ENCODE results near the gene HPS1. TPM values are rescaled to one million over a fixed set of nuclear protein-coding genes. Genes with fewer than 3 reads are reported as not detected.

HPS1 gene
- total RNA-seq, 1 experiment from 2014 or later = 38.6 TPM

DNA sequence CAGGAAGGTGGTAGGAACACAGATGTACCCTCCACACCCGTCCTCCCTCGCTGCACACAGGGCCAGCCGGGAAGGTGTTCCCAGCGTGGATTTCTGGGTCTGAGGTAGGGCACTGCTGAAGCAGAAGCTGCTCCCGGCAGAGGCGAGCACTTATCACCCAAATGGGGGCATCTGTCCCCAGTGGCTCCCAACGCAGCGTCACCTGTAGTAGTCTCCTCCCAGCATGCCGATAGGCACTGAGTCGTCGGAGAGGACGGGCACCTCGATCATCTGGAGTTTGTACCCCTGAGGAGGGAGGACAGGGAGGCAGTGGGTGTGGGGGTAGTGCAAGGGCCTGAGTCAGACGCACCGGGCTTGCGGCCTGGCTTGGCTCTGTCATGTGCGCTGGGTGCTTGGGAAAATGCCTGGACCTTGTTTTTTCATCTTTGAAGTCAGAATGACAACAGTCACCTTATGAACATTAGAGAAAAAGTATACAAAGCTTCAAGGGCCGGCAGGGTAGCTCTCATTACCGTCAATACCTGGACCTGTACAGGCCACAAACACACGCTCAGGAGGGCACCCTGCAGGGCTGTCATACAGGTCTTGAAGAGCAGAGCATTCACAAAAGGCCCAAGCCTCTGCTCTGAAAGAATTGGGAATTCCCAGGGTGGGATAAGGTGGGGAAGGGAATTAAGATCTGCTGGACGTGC is 28.6 kb downstream of the HPS1 start:
- H3K36me3 ChIP-seq = peaks cover 36% of the 10 kb centered on the region
- peak in 1 of 2 experiments; percentile 34 for DNase-seq (ENCODE audit: low read depth in 1 of 2, low spot score in 2 of 2)
- H3K4me1 ChIP-seq (replicated peaks) = peaks cover 17% of the 10 kb centered on the region
- H3K9me3 ChIP-seq (replicated peaks) = no peaks in the 10 kb centered on the region
- no peak overlapping the region for H3K27ac ChIP-seq
- H3K4me3 ChIP-seq = no peak overlapping the region
- no peaks in the 10 kb centered on the region for H3K27me3 ChIP-seq (replicated peaks)

GRCh38 chr10:98417481-98417959 is 29.2 kb downstream of the HPS1 start:
- Histone ChIP-seq H3K27me3 (replicated peaks) (no peaks in the 10 kb centered on the region), H3K9me3 (replicated peaks) (no peaks in the 10 kb centered on the region), H3K27ac (no peak overlapping the region), H3K4me3 (no peak overlapping the region), H3K4me1 (replicated peaks) (peaks cover 17% of the 10 kb centered on the region), H3K36me3 (peaks cover 31% of the 10 kb centered on the region)
- DNase-seq (ENCODE audit: low read depth in 1 of 2, low spot score in 2 of 2) = peak in 1 of 2 experiments; percentile 37

- H3K4me1 ChIP-seq (replicated peaks) = peaks cover 17% of the 10 kb centered on the region
- no peak overlapping the region for H3K27ac ChIP-seq
- no peaks in the 10 kb centered on the region for H3K27me3 ChIP-seq (replicated peaks)
- H3K4me3 ChIP-seq = no peak overlapping the region
- DNase-seq (ENCODE audit: low read depth in 1 of 2, low spot score in 2 of 2) = peak in 1 of 2 experiments; percentile 15
- no peaks in the 10 kb centered on the region for H3K9me3 ChIP-seq (replicated peaks)
- H3K36me3 ChIP-seq = peaks cover 31% of the 10 kb centered on the region
Observed at GRCh38 chr10:98416606-98417388, 29.9 kb downstream of the HPS1 start.

GRCh38 chr10:98415731-98416119 is 31.0 kb downstream of the HPS1 start:
- no peak overlapping the region for H3K27ac ChIP-seq
- H3K4me3 ChIP-seq = no peak overlapping the region
- peaks cover 23% of the 10 kb centered on the region for H3K36me3 ChIP-seq
- DNase-seq (ENCODE audit: low read depth in 1 of 2, low spot score in 2 of 2) = no peak
- no peaks in the 10 kb centered on the region for H3K27me3 ChIP-seq (replicated peaks)
- H3K9me3 ChIP-seq (replicated peaks) = no peaks in the 10 kb centered on the region
- H3K4me1 ChIP-seq (replicated peaks) = peaks cover 17% of the 10 kb centered on the region

DNA sequence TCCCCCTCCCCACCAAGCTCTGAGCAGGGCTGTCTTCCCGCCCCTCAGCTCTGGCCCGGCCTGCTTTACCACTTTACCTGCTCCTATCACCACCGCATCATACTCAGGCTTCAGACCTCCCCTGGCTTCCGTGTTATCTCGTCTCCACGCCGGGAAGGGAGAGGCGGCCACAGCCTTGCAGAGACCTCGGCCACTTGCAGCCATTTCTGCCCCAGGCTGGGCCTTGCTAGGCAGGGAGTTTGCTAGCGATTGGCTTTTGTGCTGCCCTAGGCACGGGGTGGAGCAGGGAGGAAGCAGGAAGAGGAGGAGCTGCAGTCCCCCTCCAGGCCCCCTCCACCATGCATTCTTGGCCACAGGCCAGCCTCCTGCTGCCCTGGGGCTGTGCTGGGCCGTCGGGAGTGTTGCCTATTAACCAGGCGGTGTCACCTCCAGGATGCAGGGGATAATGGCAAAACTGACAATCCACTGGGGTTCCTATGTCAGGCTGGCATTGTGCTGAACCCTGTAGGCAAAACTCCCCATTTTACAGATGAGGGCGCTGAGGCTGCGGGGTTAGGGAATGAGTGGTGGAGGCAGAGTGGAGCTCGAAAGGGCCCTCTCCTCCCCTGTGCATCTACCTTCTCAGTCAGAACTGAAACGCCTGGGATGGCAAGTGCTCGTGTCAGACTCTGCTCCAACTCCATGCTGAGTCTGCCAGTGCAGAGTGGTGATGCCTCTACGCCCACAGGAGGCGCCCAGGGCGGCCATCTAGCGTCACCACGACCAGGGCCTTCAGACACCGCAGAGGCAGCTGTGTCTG is 31.6 kb downstream of the HPS1 start, which contains the start of gene PYROXD2:
TSS of gene PYROXD2 (minus strand) at position 251 of the 799 bp plus-strand sequence. CDS start at position 204, 47 bp downstream.
- no peaks in the 10 kb centered on the region for H3K27me3 ChIP-seq (replicated peaks)
- H3K4me3 ChIP-seq = peak within 1 kb of the TSS; percentile 52
- H3K36me3 ChIP-seq = peaks cover 22% of the 10 kb centered on the region
- peaks cover 17% of the 10 kb centered on the region for H3K4me1 ChIP-seq (replicated peaks)
- H3K27ac ChIP-seq = peak within 1 kb of the TSS; percentile 35
- DNase-seq (ENCODE audit: low read depth in 1 of 2, low spot score in 2 of 2) = peak; percentile 90 to 96
- no peaks in the 10 kb centered on the region for H3K9me3 ChIP-seq (replicated peaks)

DNA sequence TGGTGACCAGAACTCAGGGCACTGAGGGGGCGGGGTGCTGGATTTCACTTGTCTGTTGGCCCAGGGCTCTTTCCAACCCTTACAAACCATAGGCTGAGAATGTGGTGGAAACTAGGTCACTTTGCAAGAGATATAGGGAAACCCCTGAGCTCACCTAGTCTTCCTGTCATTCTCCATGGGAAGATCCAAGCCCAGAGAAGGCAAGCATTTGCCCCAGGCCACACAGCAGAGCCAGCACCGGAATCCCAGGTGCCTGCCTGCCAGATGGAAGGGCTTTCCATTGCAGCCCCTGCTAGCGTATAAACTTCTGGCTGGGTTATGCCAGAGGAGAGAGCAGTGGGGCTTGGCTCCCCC is 32.2 kb downstream of the HPS1 start:
- H3K4me3 ChIP-seq = peak overlapping the region; percentile 52
- no peaks in the 10 kb centered on the region for H3K27me3 ChIP-seq (replicated peaks)
- peaks cover 17% of the 10 kb centered on the region for H3K36me3 ChIP-seq
- H3K9me3 ChIP-seq (replicated peaks) = no peaks in the 10 kb centered on the region
- H3K4me1 ChIP-seq (replicated peaks) = peaks cover 17% of the 10 kb centered on the region
- DNase-seq (ENCODE audit: low read depth in 1 of 2, low spot score in 2 of 2) = peak in 1 of 2 experiments; percentile 12
- H3K27ac ChIP-seq = peak overlapping the region; percentile 35

DNA sequence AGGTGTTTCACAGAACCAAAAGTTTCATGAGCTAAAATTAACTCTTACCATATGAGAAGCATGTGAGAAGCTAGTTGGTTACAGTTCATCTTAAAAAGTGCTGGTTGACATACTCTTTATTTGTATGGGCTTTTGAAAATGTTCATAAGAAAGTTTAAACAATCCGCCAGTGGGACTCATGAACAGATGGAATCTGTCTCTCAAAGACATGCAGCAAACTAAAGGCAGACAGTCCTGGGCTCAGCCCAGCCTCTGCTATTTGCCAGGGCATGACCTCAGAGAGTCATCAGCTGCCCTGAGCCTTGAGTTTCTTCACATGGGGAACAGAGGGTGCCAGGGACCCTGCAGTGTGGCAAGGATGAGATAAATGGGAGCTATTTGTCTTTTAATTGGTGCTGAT is 35.0 kb downstream of the HPS1 start:
- Histone ChIP-seq H3K4me3 (no peak overlapping the region), H3K36me3 (peaks cover 6% of the 10 kb centered on the region), H3K27ac (no peak overlapping the region), H3K4me1 (replicated peaks) (peaks cover 17% of the 10 kb centered on the region), H3K27me3 (replicated peaks) (no peaks in the 10 kb centered on the region), H3K9me3 (replicated peaks) (no peaks in the 10 kb centered on the region)
- DNase-seq (ENCODE audit: low read depth in 1 of 2, low spot score in 2 of 2) = no peak

DNA sequence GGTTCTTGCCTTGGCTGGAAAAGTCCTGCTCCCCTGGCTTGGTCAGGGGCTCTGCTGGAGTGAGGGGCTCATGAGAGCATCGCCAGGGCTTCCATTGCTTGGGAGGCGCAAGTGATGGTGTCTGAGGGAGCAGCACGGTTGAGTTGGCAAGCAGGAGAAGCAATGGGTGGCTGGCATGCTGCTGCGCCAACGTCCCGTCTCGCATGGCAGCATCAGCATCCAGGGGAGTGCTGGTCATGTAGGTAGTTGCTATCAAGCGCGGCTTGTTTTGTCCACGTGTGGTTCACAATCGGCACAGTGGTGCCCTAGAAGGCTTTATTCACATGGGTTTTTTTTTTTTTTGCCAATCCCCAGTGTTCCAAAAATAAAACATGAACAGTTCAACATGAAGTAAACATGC is 35.6 kb downstream of the HPS1 start:
- Histone ChIP-seq H3K27me3 (replicated peaks) (no peaks in the 10 kb centered on the region), H3K36me3 (peaks cover 6% of the 10 kb centered on the region), H3K4me1 (replicated peaks) (peaks cover 17% of the 10 kb centered on the region), H3K4me3 (no peak overlapping the region), H3K9me3 (replicated peaks) (no peaks in the 10 kb centered on the region), H3K27ac (no peak overlapping the region)
- no peak for DNase-seq (ENCODE audit: low read depth in 1 of 2, low spot score in 2 of 2)

- Histone ChIP-seq H3K4me1 (replicated peaks) (peaks cover 16% of the 10 kb centered on the region), H3K27ac (no peak overlapping the region), H3K9me3 (replicated peaks) (no peaks in the 10 kb centered on the region), H3K4me3 (no peak overlapping the region), H3K36me3 (peaks cover 6% of the 10 kb centered on the region), H3K27me3 (replicated peaks) (no peaks in the 10 kb centered on the region)
- DNase-seq (ENCODE audit: low read depth in 1 of 2, low spot score in 2 of 2) = no peak
Observed at GRCh38 chr10:98410759-98411158, 36.0 kb downstream of the HPS1 start.

GRCh38 chr10:98410135-98410743 is 36.5 kb downstream of the HPS1 start:
- no peaks in the 10 kb centered on the region for H3K9me3 ChIP-seq (replicated peaks)
- H3K4me1 ChIP-seq (replicated peaks) = peaks cover 11% of the 10 kb centered on the region
- H3K36me3 ChIP-seq = peaks cover 6% of the 10 kb centered on the region
- DNase-seq (ENCODE audit: low read depth in 1 of 2, low spot score in 2 of 2) = no peak
- H3K27me3 ChIP-seq (replicated peaks) = no peaks in the 10 kb centered on the region
- H3K27ac ChIP-seq = no peak overlapping the region
- H3K4me3 ChIP-seq = no peak overlapping the region

DNA sequence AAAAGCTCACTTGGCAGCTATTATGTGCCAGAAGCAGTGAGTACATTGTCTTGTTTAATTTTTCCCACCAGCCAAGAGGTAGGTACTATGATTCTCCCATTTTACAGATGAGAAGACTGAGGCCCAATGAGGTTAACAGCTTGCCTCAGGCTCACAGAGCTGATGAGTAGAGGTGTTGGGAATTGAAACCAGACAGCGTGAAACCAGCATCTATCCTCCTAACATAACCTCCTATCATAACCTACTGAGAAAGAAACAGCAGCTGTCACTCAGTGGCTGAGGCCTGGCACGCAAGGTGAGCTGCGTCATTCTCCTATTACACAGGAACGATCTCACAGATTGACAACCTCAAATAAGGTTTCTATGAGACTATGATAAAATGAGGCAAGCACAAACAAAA is 37.9 kb downstream of the HPS1 start:
- DNase-seq (ENCODE audit: low read depth in 1 of 2, low spot score in 2 of 2) = no peak
- peaks cover 14% of the 10 kb centered on the region for H3K4me1 ChIP-seq (replicated peaks)
- H3K27me3 ChIP-seq (replicated peaks) = no peaks in the 10 kb centered on the region
- no peak overlapping the region for H3K4me3 ChIP-seq
- H3K27ac ChIP-seq = no peak overlapping the region
- H3K36me3 ChIP-seq = peaks cover 3% of the 10 kb centered on the region
- no peaks in the 10 kb centered on the region for H3K9me3 ChIP-seq (replicated peaks)

DNA sequence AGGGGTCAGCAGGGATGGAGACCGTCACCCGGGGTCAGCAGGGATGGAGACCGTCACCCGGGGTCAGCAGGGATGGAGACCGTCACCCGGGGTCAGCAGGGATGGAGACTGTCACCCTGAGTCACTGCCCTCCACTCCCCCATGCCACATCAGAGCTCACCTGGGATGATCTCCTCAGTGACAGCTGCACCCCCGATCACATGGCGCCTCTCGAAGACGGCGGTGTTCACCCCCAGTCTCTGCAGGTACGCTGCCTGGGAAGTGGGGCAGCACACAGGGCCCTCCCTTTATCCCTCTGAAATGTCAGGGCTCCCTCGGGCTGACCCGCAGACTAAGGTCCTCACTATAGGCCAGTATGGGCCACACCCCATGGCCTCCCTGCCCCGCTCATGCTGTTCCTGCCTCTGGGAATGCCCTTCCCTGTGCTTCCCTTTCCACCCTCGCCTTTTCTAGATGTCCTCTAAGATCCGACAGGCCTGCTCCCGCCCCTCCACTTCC is 38.9 kb downstream of the HPS1 start:
- Histone ChIP-seq H3K36me3 (peaks cover 9% of the 10 kb centered on the region), H3K27me3 (replicated peaks) (no peaks in the 10 kb centered on the region), H3K27ac (no peak overlapping the region), H3K4me1 (replicated peaks) (peaks cover 17% of the 10 kb centered on the region), H3K9me3 (replicated peaks) (no peaks in the 10 kb centered on the region), H3K4me3 (no peak overlapping the region)
- DNase-seq (ENCODE audit: low read depth in 1 of 2, low spot score in 2 of 2) = no peak

GRCh38 chr10:98407017-98407743 is 39.6 kb downstream of the HPS1 start:
- H3K9me3 ChIP-seq (replicated peaks) = no peaks in the 10 kb centered on the region
- peaks cover 12% of the 10 kb centered on the region for H3K36me3 ChIP-seq
- H3K27ac ChIP-seq = no peak overlapping the region
- DNase-seq (ENCODE audit: low read depth in 1 of 2, low spot score in 2 of 2) = no peak
- no peaks in the 10 kb centered on the region for H3K27me3 ChIP-seq (replicated peaks)
- H3K4me3 ChIP-seq = no peak overlapping the region
- H3K4me1 ChIP-seq (replicated peaks) = peaks cover 17% of the 10 kb centered on the region

Data from SJSA1 (cell line).